T-helper 2 cell treated with Interferon-gamma antibody and Interleukin-4, amounts not matched to agents 100 ng/mL and 5 ng/mL, for 36 hours (primary cell): ENCODE measurements around the gene AAMDC. TPM values are rescaled to one million over a fixed set of nuclear protein-coding genes. Genes with fewer than 3 reads are reported as not detected.
"Not testable (repeated sequence)": the region's sequence is repeated elsewhere in the genome, so short reads cannot be mapped to it uniquely, and the experiment has no call there.

ENCODE experiments used
- intact Hi-C: fragments of 100-400 bp; cut with micrococcal nuclease; formaldehyde crosslinking; loops from one replicate; pipeline ENCODE4 v1.15.1; 2023
- total RNA-seq: library from RNA; stranded (reverse); gene quantifications from 2 replicates; pipeline ENCODE4 v1.2.3, GENCODE V29; 2022

The AAMDC gene
- total RNA-seq, 1 donor from 2014 or later = 6.1 TPM

DNA sequence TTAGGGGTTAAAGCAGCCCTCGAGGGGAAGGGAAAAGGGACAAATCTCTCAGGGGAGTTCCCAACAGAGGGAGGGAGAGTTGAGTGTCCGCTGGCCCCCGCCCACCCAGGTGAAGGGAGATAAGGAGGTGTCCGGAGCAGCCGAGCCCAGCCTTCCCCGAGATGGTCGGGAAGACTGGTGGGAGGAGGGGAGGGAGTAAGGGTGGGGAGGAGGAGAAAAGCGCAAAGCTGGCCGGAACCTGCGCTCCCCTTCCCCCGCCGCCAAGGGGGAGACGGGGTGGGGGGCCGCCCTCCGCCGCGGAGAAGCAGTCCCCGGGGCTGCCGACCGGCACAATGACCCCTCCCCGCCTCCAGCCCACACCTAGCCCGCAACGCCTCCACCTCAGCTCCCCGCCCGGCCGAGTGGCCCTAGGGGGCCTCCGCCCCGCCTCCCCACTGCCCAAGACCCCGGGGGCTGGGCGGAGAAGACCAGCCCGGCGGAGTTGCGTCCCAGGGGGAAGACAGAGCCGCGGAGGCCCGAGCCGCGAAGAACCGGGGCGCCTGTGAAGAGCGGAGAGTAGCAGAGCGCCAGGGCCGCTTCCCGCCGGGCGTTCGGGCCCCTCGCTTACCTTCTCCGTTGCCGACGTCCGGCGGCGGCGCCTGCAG, 901 bp upstream of the AAMDC start:
- intact Hi-C loops = loop anchor here (1.0 to 5.0 kb wide), 7 partner anchors 43 to 742 kb away; partner anchors contain the start of genes ALG8, CLNS1A, INTS4 and KCTD21

DNA sequence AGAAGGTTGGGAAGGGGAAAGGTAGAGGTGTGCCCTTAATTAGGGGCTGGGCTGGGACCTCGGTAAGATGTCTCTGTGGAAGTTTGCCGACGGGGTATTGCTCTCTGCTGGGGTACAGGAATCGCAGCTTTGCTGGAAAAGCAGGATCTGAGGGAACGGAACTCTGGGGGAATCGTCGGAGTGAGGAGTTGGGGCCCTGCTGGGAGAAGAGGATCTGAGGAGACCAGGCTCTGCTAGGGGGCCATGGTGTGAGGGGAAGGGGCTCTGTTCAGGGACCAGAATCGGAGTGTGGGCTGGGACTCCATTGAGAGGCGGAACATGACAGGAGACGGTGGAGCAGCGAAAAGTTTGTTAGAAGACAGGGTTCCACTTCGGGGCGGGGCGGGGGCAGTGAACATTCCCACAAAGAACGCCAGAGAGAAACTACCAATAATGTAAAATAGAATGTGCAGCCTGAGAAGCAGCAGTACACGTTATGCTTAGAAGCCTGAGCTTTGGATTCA, 456 bp downstream of the AAMDC start:
- intact Hi-C loops = loop anchor here (5.0 kb wide), 1 partner anchor 741 kb away; no protein-coding TSS in a partner anchor

- intact Hi-C loops = loop anchor here (5.0 kb wide), 1 partner anchor 740 kb away; no protein-coding TSS in a partner anchor
These were observed 1.2 kb downstream of the AAMDC start for GRCh38 chr11:77822126-77822525.

- intact Hi-C loops = loop anchor here (5.0 kb wide), 1 partner anchor 739 kb away; no protein-coding TSS in a partner anchor
These were observed 2.8 kb downstream of the AAMDC start for GRCh38 chr11:77823775-77824174.

- intact Hi-C loops = no loop called here
These were observed 8.0 kb downstream of the AAMDC start for GRCh38 chr11:77828926-77829325.

DNA sequence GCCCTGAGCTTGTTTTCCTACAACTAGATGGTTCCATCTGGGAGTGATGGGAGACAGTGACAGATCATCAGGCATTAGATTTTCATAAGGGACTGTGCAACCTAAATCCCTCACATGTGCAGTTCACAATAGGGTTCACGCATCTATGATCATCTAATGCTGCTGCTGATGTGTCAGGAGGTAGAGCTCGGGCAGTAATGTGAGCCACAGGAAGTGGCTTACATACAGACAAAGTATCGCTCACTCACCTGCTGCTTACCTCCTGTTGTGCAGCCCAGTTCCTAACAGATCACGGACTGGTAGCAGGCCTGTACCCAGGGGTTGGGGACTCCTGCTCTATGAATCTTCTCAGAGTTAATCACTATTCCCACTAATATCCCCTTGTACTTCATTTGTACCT, 12.4 kb downstream of the AAMDC start:
- intact Hi-C loops = no loop called here

DNA sequence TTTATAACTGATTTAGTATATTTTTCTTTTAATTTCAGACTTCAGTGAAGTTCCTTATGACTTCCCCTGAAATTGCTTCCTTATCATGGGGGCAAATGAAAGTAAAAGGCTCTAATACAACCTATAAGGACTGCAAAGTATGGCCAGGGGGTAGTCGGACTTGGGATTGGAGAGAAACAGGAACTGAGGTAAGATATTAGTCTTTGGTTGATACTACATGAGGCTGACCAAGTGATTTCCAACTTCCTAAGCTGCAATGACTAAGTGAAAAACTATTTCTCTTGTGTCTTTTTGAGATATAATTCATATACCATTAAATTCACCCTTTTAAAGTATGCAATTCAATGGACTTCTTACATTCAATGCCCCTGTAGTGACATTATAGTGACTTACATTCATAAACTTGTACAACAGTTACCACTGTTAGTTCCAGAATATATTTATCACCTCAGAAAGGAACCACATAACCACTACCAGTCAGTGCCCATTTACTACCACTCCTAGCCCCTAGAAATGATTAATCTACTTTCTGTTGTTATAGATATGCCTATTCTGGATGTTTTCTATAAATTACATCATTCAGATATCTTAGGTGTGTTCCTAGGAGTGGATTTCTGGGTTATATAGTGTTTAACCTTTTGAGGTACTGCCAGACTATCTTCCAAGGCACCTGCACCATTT, 21.6 kb downstream of the AAMDC start:
- intact Hi-C loops = no loop called here

DNA sequence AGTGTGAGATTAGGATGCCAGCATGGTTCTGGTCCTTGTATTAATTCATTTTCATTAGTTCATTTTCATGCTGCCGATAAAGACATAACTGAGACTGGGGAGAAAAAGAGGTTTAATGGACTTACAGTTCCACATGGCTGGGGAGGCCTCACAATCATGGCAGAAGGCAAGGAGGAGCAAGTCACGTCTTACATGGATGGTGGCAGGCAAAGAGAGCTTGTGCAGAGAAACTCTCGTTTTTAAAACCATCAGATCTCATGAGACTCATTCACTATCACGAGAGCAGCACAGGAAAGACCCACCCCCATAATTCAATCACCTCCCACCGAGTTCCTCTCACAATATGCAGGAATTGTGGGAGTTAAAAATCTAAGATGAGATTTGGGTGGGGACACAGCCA, 22.8 kb downstream of the AAMDC start:
- intact Hi-C loops = not testable (repeated sequence)

- intact Hi-C loops = no loop called here
These were observed 30.6 kb downstream of the AAMDC start for GRCh38 chr11:77851503-77851902.

DNA sequence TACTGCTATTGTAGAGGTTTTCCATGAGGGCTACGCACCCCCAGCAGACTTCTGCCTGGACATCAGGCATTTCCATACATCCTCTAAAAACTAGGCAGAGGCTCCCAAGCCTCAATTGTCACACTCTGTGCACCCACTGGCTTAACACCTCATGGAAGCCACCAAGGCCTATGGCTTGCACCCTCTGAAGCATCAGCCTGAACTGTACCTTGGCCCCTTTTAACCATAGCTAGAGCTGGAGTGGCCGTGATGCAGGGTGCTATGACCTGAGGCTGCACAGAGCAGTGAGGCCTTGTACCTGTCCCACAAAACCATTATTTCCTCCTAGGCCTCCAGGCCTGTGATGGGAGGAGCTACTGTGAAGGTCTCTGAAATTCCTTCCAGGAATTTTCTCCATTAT, 33.9 kb downstream of the AAMDC start:
- intact Hi-C loops = no loop called here

- intact Hi-C loops = not testable (repeated sequence)
These were observed 37.0 kb downstream of the AAMDC start for GRCh38 chr11:77857906-77858457.

GRCh38 chr11:77861444-77861843, 40.5 kb downstream of the AAMDC start:
- intact Hi-C loops = not testable (repeated sequence)

- intact Hi-C loops = no loop called here
These were observed 44.9 kb downstream of the AAMDC start for GRCh38 chr11:77865805-77866204.

DNA sequence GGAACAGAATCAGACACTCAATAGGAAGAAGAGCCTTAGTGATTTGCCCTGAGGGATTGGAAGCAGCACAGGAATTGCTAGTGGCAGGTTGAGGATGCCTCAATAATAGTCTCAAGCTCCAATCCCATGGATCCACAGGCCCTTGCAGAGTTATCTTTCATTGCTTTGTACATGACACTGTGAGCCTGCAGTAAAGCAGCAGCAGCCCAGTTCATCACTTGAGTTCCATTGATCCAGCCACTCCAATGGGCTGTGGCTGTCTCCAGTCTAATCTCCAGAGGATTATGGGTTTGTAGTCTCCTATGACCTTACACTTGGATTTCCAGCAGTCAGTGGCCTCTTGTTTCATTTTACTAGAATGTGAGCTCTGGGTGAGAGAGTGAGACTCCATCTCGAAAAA, 45.4 kb downstream of the AAMDC start:
- intact Hi-C loops = no loop called here

DNA sequence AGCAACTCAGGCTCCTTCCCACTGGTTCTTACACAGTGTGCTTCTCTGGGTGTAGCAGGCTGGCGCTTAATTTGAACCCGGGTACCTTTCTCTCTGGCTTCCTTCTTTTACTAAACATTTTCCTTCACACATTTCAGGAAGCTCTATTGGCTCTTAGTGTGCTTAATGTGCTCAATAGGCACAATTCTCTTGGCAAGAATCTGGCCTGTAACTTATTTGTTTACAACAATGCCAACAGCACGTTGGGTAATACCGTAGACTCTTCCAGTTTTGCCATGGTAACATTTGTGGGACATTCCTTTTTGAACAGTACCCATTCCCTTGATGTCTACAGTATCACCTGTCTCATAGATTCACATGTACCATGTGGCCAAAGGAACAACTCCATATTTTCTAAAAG, 47.8 kb downstream of the AAMDC start:
- intact Hi-C loops = no loop called here

GRCh38 chr11:77871855-77872254, 50.9 kb downstream of the AAMDC start:
- intact Hi-C loops = no loop called here

DNA sequence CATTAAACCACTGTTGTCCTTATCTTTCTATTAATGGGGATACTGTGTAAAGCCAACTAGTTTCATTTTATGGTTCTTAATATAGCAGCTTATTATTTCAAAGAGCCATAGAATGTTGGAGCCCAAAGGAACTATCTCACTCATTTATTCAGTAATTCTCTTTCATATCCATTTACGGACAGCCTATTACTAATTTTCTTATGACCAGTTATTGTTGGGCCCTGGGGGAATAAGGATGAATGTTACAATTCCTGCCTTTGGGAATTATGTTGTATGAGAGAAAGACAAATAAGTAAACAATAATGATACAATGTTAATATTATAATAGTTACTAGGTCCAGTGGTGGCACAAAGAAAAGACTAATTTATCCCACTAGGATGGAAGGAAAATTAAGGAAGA, 52.4 kb downstream of the AAMDC start:
- intact Hi-C loops = no loop called here

GRCh38 chr11:77874206-77874605, 53.3 kb downstream of the AAMDC start:
- intact Hi-C loops = no loop called here

DNA sequence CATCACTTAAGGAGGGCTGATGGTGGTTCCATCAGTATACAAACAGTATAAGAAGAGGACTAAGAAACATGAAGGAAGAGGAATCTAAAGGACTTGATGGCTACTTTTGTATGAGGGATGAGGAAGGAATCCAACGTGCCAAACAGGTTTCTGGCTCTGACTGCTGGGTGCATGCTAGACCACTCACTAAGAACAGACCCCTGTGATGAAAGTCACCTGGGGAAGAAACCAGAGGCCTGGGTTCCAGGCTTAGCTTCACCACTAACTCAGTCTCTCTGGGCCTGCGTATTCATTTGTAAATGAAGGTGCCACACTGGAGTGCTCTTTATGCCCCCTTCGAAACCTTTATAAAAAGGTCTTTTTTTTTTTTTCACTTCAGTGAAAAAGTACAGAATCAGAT, 55.1 kb downstream of the AAMDC start:
- intact Hi-C loops = no loop called here

DNA sequence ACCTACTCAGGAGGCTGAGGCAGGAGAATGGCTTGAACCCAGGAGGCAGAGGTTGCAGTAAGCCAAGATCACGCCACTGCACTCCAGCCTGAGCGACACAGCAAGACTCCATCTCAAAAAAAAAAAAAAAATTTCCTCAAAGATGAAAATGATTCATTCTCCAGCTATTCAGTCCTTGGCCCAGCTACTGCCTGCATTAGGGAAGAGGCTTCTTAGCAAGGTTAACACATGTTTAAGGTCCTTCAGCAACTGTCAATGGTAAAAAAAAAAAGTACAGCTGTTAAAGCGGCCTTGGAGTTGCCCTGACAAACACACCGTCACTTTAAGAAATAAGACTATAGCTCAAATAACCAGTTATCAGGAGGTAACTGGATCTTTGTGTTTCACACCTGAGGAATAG, 57.3 kb downstream of the AAMDC start:
- intact Hi-C loops = not testable (repeated sequence)

GRCh38 chr11:77879218-77879617, 58.3 kb downstream of the AAMDC start:
- intact Hi-C loops = no loop called here

DNA sequence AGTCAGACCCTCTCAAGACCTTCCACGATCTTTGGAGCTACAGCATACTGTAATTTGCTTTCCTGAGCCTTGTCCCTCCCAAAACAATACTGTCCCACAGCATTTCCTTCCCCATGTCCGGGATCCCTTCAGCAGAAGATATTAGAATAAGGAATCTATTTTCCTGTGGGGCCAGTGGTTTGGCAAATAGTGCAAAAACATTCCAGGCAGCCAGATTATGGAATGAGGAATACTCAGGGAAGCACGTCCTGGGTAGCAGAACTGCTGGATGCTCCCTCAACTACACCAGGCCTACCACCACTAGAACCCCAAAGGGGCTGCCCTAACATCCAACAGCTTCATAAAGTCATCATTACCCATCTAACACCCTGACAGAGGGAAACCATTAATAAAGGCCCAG, 61.5 kb downstream of the AAMDC start:
- intact Hi-C loops = no loop called here
